Measurements from ENCODE around the gene ZBTB40. TPM values are rescaled to one million over a fixed set of nuclear protein-coding genes. Genes with fewer than 3 reads are reported as not detected.

The ZBTB40 gene
- total and polyA plus RNA-seq, 4 donors, result 2.1 to 11.2 (median 4.6) TPM

DNA sequence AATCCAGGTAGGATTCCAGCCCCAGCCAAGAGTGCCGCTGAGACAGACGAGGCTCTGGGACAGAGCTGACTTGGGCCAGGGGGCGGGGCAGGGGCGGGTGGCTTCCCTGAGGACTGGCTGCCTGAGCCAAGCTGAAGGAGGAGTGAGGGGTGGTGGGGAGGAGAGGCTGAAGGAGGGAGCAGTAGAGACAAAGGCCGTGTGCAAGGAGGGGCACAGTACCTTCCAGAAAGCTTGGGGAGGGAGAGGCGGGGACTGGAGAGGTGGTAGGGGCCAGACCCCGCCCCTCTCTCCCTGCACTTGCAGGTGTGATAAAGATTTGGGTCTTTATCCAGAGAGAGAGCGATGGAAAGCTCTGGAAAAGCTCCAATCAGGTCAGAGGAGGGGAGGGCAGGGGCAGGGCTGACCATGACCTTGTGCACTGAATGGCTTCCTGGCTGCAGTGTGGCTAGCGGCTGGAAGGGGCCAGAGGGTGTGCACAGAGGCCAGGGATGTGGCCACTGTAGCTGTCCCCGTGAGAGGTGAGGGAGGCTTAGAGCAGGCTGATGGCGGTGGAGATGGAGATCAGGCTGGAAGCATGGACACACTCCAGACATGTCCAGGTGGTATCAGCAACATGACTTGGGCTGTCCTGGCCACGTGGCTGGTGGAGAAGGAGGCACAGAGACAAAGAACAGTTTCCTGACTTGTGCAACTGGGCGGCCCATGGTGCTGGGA is 104.9 kb downstream of the ZBTB40 start (continued):
- no peak for TF ChIP-seq JUND (IDR thresholded peaks at IDR 0.05)
- no peak for TF ChIP-seq HNF4A (conservative IDR thresholded peaks at IDR 0.05)

DNA sequence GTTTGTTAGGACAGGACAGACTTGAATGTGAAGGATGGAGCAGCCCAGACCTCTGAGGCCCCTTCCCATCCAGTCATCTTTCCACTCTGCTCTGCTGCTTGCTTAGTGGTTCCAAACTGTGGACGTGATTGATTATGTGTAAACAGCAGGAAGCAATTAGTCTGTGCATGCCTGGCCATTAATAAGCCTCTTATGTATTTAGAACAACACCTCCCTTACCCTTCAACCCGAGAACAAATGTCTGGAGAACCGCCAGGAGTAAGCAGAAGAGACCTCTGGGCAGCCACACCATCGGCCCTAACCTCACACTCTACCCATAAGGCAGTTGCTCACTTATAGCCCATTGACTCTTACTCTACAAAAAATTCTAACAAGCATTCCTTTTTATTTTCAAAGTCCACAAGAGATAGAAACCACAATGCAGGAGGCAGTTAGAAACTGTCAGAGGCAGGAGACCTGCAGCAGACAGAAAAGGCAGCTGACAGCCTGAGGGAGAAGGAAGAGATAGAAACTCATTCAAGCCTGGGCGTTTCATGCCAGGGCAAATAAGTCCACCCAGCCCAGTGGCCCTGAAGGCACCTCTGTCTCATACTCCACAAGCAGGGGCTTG is 105.8 kb downstream of the ZBTB40 start:
- DNase-seq (ENCODE audit: low spot score), result no peak
- H3K36me3 ChIP-seq (ENCODE audit: control insufficient read depth in 4 of 4, insufficient read depth in 3 of 4, low read depth in 1 of 4, low read length in 3 of 4), result no peaks in the 10 kb centered on the region

More for the DNA sequence above, 105.8 kb downstream of the ZBTB40 start:
- WGBS, result 51% methylated on average over 5 of the region's 5 CpGs
- no peaks in the 10 kb centered on the region for H3K4me1 ChIP-seq (ENCODE audit: control insufficient read depth in 4 of 4, insufficient read depth in 4 of 4, low read length in 3 of 4)
- H3K9me3 ChIP-seq (ENCODE audit: control insufficient read depth in 4 of 4, low read length in 3 of 4), result no peaks in the 10 kb centered on the region
- TF ChIP-seq, protein P1, sequence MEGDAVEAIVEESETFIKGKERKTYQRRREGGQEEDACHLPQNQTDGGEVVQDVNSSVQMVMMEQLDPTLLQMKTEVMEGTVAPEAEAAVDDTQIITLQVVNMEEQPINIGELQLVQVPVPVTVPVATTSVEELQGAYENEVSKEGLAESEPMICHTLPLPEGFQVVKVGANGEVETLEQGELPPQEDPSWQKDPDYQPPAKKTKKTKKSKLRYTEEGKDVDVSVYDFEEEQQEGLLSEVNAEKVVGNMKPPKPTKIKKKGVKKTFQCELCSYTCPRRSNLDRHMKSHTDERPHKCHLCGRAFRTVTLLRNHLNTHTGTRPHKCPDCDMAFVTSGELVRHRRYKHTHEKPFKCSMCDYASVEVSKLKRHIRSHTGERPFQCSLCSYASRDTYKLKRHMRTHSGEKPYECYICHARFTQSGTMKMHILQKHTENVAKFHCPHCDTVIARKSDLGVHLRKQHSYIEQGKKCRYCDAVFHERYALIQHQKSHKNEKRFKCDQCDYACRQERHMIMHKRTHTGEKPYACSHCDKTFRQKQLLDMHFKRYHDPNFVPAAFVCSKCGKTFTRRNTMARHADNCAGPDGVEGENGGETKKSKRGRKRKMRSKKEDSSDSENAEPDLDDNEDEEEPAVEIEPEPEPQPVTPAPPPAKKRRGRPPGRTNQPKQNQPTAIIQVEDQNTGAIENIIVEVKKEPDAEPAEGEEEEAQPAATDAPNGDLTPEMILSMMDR (IDR thresholded peaks at IDR 0.05; ENCODE audit: low read depth, low read length, missing input control), result no peak
- TF ChIP-seq FOXA2 (IDR thresholded peaks at IDR 0.05), result no peak
- TF ChIP-seq TAF1 (conservative IDR thresholded peaks at IDR 0.05), result no peak
- no peak for TF ChIP-seq JUND (IDR thresholded peaks at IDR 0.05)
- no peak for TF ChIP-seq YY1 (IDR thresholded peaks at IDR 0.05)
- no peak for TF ChIP-seq NR2F2 (IDR thresholded peaks at IDR 0.05)
- TF ChIP-seq, protein P2, sequence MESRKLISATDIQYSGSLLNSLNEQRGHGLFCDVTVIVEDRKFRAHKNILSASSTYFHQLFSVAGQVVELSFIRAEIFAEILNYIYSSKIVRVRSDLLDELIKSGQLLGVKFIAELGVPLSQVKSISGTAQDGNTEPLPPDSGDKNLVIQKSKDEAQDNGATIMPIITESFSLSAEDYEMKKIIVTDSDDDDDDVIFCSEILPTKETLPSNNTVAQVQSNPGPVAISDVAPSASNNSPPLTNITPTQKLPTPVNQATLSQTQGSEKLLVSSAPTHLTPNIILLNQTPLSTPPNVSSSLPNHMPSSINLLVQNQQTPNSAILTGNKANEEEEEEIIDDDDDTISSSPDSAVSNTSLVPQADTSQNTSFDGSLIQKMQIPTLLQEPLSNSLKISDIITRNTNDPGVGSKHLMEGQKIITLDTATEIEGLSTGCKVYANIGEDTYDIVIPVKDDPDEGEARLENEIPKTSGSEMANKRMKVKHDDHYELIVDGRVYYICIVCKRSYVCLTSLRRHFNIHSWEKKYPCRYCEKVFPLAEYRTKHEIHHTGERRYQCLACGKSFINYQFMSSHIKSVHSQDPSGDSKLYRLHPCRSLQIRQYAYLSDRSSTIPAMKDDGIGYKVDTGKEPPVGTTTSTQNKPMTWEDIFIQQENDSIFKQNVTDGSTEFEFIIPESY (IDR thresholded peaks at IDR 0.05), result no peak
- TF ChIP-seq, protein P3, sequence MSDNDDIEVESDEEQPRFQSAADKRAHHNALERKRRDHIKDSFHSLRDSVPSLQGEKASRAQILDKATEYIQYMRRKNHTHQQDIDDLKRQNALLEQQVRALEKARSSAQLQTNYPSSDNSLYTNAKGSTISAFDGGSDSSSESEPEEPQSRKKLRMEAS (IDR thresholded peaks at IDR 0.05), result no peak
- no peak for TF ChIP-seq HNF4A (conservative IDR thresholded peaks at IDR 0.05)
- no peak for TF ChIP-seq HNF4G (IDR thresholded peaks at IDR 0.05)
- TF ChIP-seq RAD21 (IDR thresholded peaks at IDR 0.05), result no peak
- TF ChIP-seq EGR1 (IDR thresholded peaks at IDR 0.05; ENCODE audit: low read depth in 2 of 2), result no peak
- TF ChIP-seq, protein P4, sequence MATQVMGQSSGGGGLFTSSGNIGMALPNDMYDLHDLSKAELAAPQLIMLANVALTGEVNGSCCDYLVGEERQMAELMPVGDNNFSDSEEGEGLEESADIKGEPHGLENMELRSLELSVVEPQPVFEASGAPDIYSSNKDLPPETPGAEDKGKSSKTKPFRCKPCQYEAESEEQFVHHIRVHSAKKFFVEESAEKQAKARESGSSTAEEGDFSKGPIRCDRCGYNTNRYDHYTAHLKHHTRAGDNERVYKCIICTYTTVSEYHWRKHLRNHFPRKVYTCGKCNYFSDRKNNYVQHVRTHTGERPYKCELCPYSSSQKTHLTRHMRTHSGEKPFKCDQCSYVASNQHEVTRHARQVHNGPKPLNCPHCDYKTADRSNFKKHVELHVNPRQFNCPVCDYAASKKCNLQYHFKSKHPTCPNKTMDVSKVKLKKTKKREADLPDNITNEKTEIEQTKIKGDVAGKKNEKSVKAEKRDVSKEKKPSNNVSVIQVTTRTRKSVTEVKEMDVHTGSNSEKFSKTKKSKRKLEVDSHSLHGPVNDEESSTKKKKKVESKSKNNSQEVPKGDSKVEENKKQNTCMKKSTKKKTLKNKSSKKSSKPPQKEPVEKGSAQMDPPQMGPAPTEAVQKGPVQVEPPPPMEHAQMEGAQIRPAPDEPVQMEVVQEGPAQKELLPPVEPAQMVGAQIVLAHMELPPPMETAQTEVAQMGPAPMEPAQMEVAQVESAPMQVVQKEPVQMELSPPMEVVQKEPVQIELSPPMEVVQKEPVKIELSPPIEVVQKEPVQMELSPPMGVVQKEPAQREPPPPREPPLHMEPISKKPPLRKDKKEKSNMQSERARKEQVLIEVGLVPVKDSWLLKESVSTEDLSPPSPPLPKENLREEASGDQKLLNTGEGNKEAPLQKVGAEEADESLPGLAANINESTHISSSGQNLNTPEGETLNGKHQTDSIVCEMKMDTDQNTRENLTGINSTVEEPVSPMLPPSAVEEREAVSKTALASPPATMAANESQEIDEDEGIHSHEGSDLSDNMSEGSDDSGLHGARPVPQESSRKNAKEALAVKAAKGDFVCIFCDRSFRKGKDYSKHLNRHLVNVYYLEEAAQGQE (IDR thresholded peaks at IDR 0.05), result no peak
- TF ChIP-seq, protein P5, sequence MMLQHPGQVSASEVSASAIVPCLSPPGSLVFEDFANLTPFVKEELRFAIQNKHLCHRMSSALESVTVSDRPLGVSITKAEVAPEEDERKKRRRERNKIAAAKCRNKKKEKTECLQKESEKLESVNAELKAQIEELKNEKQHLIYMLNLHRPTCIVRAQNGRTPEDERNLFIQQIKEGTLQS (IDR thresholded peaks at IDR 0.05), result no peak
- TF ChIP-seq GABPA (IDR thresholded peaks at IDR 0.05 in 1 of 2, conservative IDR thresholded peaks at IDR 0.05 in 1 of 2), result no peak
- no peak for TF ChIP-seq SP1 (IDR thresholded peaks at IDR 0.05)
- TF ChIP-seq RXRA (IDR thresholded peaks at IDR 0.05), result no peak
- no peak for TF ChIP-seq FOXA1 (IDR thresholded peaks at IDR 0.05)
- no peak overlapping the region for H3K27ac ChIP-seq (ENCODE audit: low read depth in 1 of 2, low read length in 2 of 2)
- H3K27me3 ChIP-seq (ENCODE audit: control insufficient read depth in 4 of 4, insufficient read depth in 4 of 4, low read length in 3 of 4), result peaks cover 0 to 13% (median 4%) of the 10 kb centered on the region in 4 donors
- H3K9ac ChIP-seq (ENCODE audit: low read depth in 1 of 2, low read length in 2 of 2), result no peak overlapping the region
- H3K4me3 ChIP-seq (ENCODE audit: low read depth in 1 of 3, low read length in 3 of 3), result no peak overlapping the region
